Hematopoietic multipotent progenitor cell treated with erythropoietin and hydrocortisone succinate and interleukin-3 and kit ligand, for 4 days (in vitro differentiated cells): ENCODE data around the gene VIPR2.
A peak's percentile ranks its signal among the peaks of the same experiment; 100 is the strongest.
"Not testable (repeated sequence)": the region's sequence is repeated elsewhere in the genome, so short reads cannot be mapped to it uniquely, and the experiment has no call there.

ENCODE experiments used
- DNase-seq: peaks from one replicate; pipeline ENCODE4 v3.0.0-alpha.2; 2015

Gene VIPR2

GRCh38 chr7:159017210-159017609 is 127.5 kb downstream of the VIPR2 start:
- no peak for DNase-seq

GRCh38 chr7:159016591-159016990 is 128.1 kb downstream of the VIPR2 start:
- no peak for DNase-seq

- no peak for DNase-seq
These were observed 128.9 kb downstream of the VIPR2 start for GRCh38 chr7:159015454-159016410.

GRCh38 chr7:159015081-159015453 is 129.6 kb downstream of the VIPR2 start:
- no peak for DNase-seq

- DNase-seq: no peak
These were observed 130.2 kb downstream of the VIPR2 start for GRCh38 chr7:159014297-159015062.

- no peak for DNase-seq
These were observed 130.8 kb downstream of the VIPR2 start for GRCh38 chr7:159013825-159014289.

GRCh38 chr7:159013181-159013690 is 131.4 kb downstream of the VIPR2 start:
- DNase-seq: no peak

GRCh38 chr7:159012353-159013069 is 132.2 kb downstream of the VIPR2 start:
- peak; percentile 49 for DNase-seq

- no peak for DNase-seq
These were observed 133.0 kb downstream of the VIPR2 start for GRCh38 chr7:159011722-159012022.

GRCh38 chr7:159010937-159011721 is 133.5 kb downstream of the VIPR2 start:
- no peak for DNase-seq

- no peak for DNase-seq
These were observed 134.3 kb downstream of the VIPR2 start for GRCh38 chr7:159010411-159010810.

- DNase-seq: no peak
These were observed 134.7 kb downstream of the VIPR2 start for GRCh38 chr7:159009951-159010350.

- no peak for DNase-seq
These were observed 136.2 kb downstream of the VIPR2 start for GRCh38 chr7:159008417-159008816.

GRCh38 chr7:159007996-159008389 is 136.7 kb downstream of the VIPR2 start:
- no peak for DNase-seq

- no peak for DNase-seq
These were observed 137.2 kb downstream of the VIPR2 start for GRCh38 chr7:159007364-159007995.

GRCh38 chr7:159006610-159007130 is 138.0 kb downstream of the VIPR2 start:
- no peak for DNase-seq

- not testable (repeated sequence) for DNase-seq
These were observed 138.6 kb downstream of the VIPR2 start for GRCh38 chr7:159006022-159006609.

- no peak for DNase-seq
These were observed 139.0 kb downstream of the VIPR2 start for GRCh38 chr7:159005618-159006017.

- DNase-seq: no peak
These were observed 140.3 kb downstream of the VIPR2 start for GRCh38 chr7:159004411-159004810.

- DNase-seq: no peak
These were observed 142.9 kb downstream of the VIPR2 start for GRCh38 chr7:159001811-159002210.

- no peak for DNase-seq
These were observed 143.7 kb downstream of the VIPR2 start for GRCh38 chr7:159000859-159001435.
